Cerebellar cortex (tissue), 1 donor: ENCODE measurements around the gene TXNDC5.

Source experiments
- DNase-seq: peaks from one replicate; pipeline ENCODE4 v3.0.0-alpha.2; 2015; ENCODE audit warnings: low spot score

TXNDC5 gene

GRCh38 chr6:7851780-7852179, 58.8 kb downstream of the TXNDC5 start:
- no peak for DNase-seq

GRCh38 chr6:7848229-7848628, 62.4 kb downstream of the TXNDC5 start:
- DNase-seq: no peak

- no peak for DNase-seq
These were observed 63.4 kb downstream of the TXNDC5 start for GRCh38 chr6:7846966-7847818.

- DNase-seq: no peak
These were observed 68.7 kb downstream of the TXNDC5 start for GRCh38 chr6:7841781-7842468.

DNA sequence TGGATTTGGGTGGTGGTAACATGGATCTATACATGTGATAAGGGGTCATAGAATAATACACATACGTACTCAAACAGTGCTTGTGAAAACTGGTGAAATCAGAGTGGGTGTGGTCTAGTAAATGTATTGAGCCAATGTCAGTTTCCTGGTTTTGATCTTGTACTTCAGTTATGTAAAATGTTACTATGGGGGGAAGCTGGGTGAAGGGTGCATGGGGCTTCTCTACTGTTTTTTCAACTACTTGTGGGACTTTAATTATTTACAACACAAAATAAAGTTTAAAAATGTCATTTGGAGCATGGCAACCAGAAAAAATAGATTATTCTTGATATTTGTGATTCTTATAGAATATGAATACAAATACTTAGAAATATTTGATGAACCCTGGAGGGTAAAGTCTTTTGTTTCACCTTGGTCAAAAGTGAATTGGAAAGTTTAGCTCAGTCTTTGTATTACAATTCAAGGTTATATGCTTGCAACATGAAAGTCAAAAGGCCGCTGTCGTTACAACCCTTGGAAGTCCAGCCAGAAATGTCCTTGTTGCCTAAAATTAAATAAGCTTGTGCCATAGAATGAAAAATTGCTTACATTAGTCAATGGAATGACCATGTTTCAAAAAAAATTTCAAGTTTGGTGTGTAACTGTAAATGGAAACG, 74.1 kb downstream of the TXNDC5 start:
- DNase-seq: no peak

DNA sequence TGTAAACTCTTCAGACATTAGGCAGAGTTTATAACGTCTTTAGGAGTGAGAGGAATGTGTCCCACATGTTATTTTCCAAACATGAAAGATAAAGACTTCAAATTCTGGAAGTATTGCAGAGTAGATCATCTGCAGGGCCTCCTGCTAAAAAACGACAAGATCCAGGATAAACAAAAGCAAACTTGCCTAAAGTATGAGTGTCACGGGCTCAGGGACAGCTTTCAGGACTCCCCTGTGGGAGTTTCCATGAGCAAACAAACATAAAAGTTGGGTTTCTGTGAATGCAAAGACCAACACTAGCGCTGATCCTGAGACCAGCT, 76.9 kb downstream of the TXNDC5 start:
- DNase-seq: no peak

DNA sequence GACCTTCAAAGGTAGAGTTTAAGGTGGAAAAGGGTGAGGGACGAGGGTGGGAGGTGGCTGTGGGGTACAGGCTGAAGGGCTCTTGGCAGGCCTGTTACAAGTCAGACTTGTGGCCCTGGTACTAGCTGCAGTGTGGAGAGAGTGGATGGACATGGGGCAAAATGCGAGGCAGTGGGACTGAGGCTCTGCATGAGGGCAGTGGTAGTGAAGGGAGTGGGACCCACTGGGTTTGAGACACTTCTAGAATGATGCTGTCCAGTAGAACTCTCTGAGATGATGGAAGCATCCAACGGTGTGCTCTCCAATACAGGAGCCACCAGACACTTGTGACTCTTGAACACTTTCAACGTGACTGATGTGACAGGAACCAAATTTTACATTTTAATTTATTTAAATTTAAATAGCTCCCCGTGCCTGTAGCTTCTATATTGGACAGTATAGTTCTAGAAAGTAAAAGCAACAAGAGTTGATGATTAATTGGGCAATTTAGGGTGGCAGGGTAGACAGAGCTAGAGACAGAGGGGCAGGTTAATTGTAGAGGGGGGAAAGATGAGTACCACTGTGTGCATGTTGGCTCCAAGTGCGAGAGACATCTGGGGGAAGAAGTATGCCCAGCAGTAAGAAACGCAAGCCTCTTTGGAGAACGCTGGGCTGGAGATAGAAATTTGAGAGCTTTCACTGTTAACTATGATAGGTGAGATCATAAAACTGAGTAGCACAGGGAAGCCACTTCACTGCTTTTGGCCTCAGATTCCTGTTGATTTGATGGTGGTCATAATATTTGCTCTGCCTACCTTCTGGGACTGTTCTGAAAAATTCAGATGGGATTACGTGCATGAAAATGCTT, 77.5 kb downstream of the TXNDC5 start:
- no peak for DNase-seq
